Fibroblast of mammary gland (primary cell): ENCODE data around the gene ATP2C2.

ENCODE experiments used
- DNase-seq: peaks from one replicate; pipeline ENCODE4 v3.0.0-alpha.2; 2010; ENCODE audit warnings: low read depth
- H3K4me3 ChIP-seq: 2 replicates; pipeline ENCODE4 v1.5.1; 2011; ENCODE audit warnings: low read depth, mild to moderate bottlenecking, low read length, moderate library complexity; ENCODE audit not compliant: control insufficient read depth
- CTCF ChIP-seq: conservative IDR thresholded peaks from 2 replicates; pipeline ENCODE4 v1.5.1; 2011; ENCODE audit warnings: low read depth, low read length, inconsistent platforms; ENCODE audit not compliant: control insufficient read depth, insufficient read depth

Gene ATP2C2

GRCh38 chr16:84485255-84486010 lies 117.1 kb downstream of the ATP2C2 start:
- TF ChIP-seq CTCF: no peak
- DNase-seq: no peak
- H3K4me3 ChIP-seq: no peak overlapping the region

GRCh38 chr16:84486126-84486525 lies 117.8 kb downstream of the ATP2C2 start:
- H3K4me3 ChIP-seq: no peak overlapping the region
- DNase-seq: no peak
- TF ChIP-seq CTCF: no peak

GRCh38 chr16:84486551-84487235 lies 118.4 kb downstream of the ATP2C2 start:
- no peak for TF ChIP-seq CTCF
- no peak for DNase-seq
- no peak overlapping the region for H3K4me3 ChIP-seq

GRCh38 chr16:84487358-84487757 lies 119.0 kb downstream of the ATP2C2 start:
- no peak overlapping the region for H3K4me3 ChIP-seq
- TF ChIP-seq CTCF: no peak
- DNase-seq: no peak

GRCh38 chr16:84489131-84489530 lies 120.8 kb downstream of the ATP2C2 start:
- no peak overlapping the region for H3K4me3 ChIP-seq
- TF ChIP-seq CTCF: no peak
- no peak for DNase-seq

- no peak for TF ChIP-seq CTCF
- H3K4me3 ChIP-seq: no peak overlapping the region
- no peak for DNase-seq
Observed at GRCh38 chr16:84495506-84495905, 127.2 kb downstream of the ATP2C2 start.
